ENCODE measurements around the gene ITGA5.

GRCh38 chr12:54432815-54433164 is 13.7 kb upstream of the ITGA5 start:
- TF ChIP-seq, protein P1, sequence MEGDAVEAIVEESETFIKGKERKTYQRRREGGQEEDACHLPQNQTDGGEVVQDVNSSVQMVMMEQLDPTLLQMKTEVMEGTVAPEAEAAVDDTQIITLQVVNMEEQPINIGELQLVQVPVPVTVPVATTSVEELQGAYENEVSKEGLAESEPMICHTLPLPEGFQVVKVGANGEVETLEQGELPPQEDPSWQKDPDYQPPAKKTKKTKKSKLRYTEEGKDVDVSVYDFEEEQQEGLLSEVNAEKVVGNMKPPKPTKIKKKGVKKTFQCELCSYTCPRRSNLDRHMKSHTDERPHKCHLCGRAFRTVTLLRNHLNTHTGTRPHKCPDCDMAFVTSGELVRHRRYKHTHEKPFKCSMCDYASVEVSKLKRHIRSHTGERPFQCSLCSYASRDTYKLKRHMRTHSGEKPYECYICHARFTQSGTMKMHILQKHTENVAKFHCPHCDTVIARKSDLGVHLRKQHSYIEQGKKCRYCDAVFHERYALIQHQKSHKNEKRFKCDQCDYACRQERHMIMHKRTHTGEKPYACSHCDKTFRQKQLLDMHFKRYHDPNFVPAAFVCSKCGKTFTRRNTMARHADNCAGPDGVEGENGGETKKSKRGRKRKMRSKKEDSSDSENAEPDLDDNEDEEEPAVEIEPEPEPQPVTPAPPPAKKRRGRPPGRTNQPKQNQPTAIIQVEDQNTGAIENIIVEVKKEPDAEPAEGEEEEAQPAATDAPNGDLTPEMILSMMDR (conservative IDR thresholded peaks at IDR 0.05; ENCODE audit: low read depth, low read length): no peak
- TF ChIP-seq EZH2phosphoT487 (IDR thresholded peaks at IDR 0.05; ENCODE audit: borderline replicate concordance, low read length) (no peak), EZH2 (IDR thresholded peaks at IDR 0.05; ENCODE audit: low read length, unreplicated experiment) (no peak)
